DND-41 (cell line): ENCODE measurements around the gene DTX3L.

Experiments used
- CTCF ChIP-seq: IDR thresholded peaks from 2 replicates; pipeline ENCODE4 v1.5.1; 2012; ENCODE audit warnings: borderline replicate concordance, low read length, moderate library complexity, mild to moderate bottlenecking; ENCODE audit not compliant: poor library complexity, severe bottlenecking; ENCODE audit errors: extremely low read depth
- EZH2 ChIP-seq: IDR thresholded peaks from 3 replicates; pipeline ENCODE4 v1.6.1; 2012; ENCODE audit warnings: borderline replicate concordance, low read depth, mild to moderate bottlenecking, moderate library complexity, low read length, inconsistent platforms; ENCODE audit not compliant: severe bottlenecking

DNA sequence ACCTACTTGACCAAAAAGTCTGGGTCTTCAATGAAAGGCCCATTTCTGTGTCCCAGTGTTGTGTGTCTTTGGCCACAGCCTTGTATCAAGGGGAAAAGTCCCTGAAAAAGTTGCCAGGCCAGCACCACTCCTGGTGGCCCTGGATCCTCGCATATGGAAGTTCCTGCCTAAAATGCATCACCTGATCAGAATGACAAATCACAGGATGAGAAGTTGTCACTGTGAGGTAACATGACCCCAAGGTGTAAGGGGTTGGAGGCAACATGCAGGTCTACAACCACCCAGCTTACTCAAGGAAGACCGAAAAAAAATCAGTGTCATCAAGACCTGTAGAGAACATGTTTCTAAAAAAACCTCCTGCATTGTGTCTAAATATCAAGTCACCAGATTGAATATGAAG lies 38.9 kb downstream of the DTX3L start:
- no peak for TF ChIP-seq CTCF
- TF ChIP-seq EZH2: no peak
